BE2C (cell line): Measurements from ENCODE around the gene ADCY9.
"Not testable (repeated sequence)": the region's sequence is repeated elsewhere in the genome, so short reads cannot be mapped to it uniquely, and the experiment has no call there.

Source experiments
- DNase-seq: peaks from one replicate; pipeline ENCODE4 v3.0.0-alpha.2; 2020
- H3K27me3 ChIP-seq: fragments of 250-450 bp; sonication (Bioruptor Pico); 2 replicates; pipeline ENCODE4 v1.5.1; 2020; ENCODE audit warnings: mild to moderate bottlenecking
- H3K36me3 ChIP-seq: fragments of 250-450 bp; sonication (Bioruptor Pico); 2 replicates; pipeline ENCODE4 v1.5.1; 2020; ENCODE audit warnings: mild to moderate bottlenecking
- H3K4me1 ChIP-seq: fragments of 250-450 bp; sonication (Bioruptor Pico); 2 replicates; pipeline ENCODE4 v1.5.1; 2020
- H3K4me3 ChIP-seq: 2 replicates; pipeline ENCODE4 v1.5.1; 2011; ENCODE audit warnings: low read depth, low read length
- H3K9me3 ChIP-seq: fragments of 250-450 bp; sonication (Bioruptor Pico); 2 replicates; pipeline ENCODE4 v1.5.1; 2020
- CTCF ChIP-seq: IDR thresholded peaks from 2 replicates; pipeline ENCODE4 v1.5.1; 2012; ENCODE audit warnings: mild to moderate bottlenecking, low read depth, low read length

Gene ADCY9

GRCh38 chr16:4048481-4048880 is 67.8 kb downstream of the ADCY9 start:
- Histone ChIP-seq H3K4me3 (no peak overlapping the region), H3K27me3 (no peaks in the 10 kb centered on the region), H3K9me3 (no peaks in the 10 kb centered on the region), H3K4me1 (no peaks in the 10 kb centered on the region), H3K36me3 (no peaks in the 10 kb centered on the region)
- no peak for DNase-seq
- no peak for TF ChIP-seq CTCF

- no peak overlapping the region for H3K4me3 ChIP-seq
Observed at GRCh38 chr16:4046221-4046620, 70.0 kb downstream of the ADCY9 start.

GRCh38 chr16:4045561-4045960 is 70.7 kb downstream of the ADCY9 start:
- DNase-seq, H3K36me3 ChIP-seq, H3K4me1 ChIP-seq, H3K4me3 ChIP-seq, H3K27me3 ChIP-seq, H3K9me3 ChIP-seq: not testable (repeated sequence)

More at GRCh38 chr16:4046221-4046620, 70.0 kb downstream of the ADCY9 start:
- no peak for TF ChIP-seq CTCF
- H3K36me3 ChIP-seq = no peaks in the 10 kb centered on the region
- H3K9me3 ChIP-seq = no peaks in the 10 kb centered on the region
- H3K4me1 ChIP-seq = no peaks in the 10 kb centered on the region
- no peak for DNase-seq
- no peaks in the 10 kb centered on the region for H3K27me3 ChIP-seq

- no peak for DNase-seq
- H3K9me3 ChIP-seq = no peaks in the 10 kb centered on the region
- no peaks in the 10 kb centered on the region for H3K27me3 ChIP-seq
- no peaks in the 10 kb centered on the region for H3K4me1 ChIP-seq
- TF ChIP-seq CTCF = no peak
- H3K4me3 ChIP-seq = no peak overlapping the region
- H3K36me3 ChIP-seq = no peaks in the 10 kb centered on the region
Observed at GRCh38 chr16:4042581-4042980, 73.7 kb downstream of the ADCY9 start.

GRCh38 chr16:4038448-4038847 is 77.8 kb downstream of the ADCY9 start:
- no peaks in the 10 kb centered on the region for H3K9me3 ChIP-seq
- no peak for TF ChIP-seq CTCF
- DNase-seq = no peak
- H3K4me3 ChIP-seq = no peak overlapping the region
- H3K27me3 ChIP-seq = no peaks in the 10 kb centered on the region
- no peaks in the 10 kb centered on the region for H3K36me3 ChIP-seq
- no peaks in the 10 kb centered on the region for H3K4me1 ChIP-seq

GRCh38 chr16:4036952-4037351 is 79.3 kb downstream of the ADCY9 start:
- not testable (repeated sequence) for H3K9me3 ChIP-seq, DNase-seq, H3K4me1 ChIP-seq, H3K36me3 ChIP-seq, H3K4me3 ChIP-seq, H3K27me3 ChIP-seq

- no peak for TF ChIP-seq CTCF
- H3K36me3 ChIP-seq = no peaks in the 10 kb centered on the region
- no peak for DNase-seq
- no peak overlapping the region for H3K4me3 ChIP-seq
- H3K9me3 ChIP-seq = no peaks in the 10 kb centered on the region
- H3K4me1 ChIP-seq = no peaks in the 10 kb centered on the region
- H3K27me3 ChIP-seq = no peaks in the 10 kb centered on the region
Observed at GRCh38 chr16:4034963-4035362, 81.3 kb downstream of the ADCY9 start.
